Measurements from ENCODE around the gene HNF4A.
A peak's percentile ranks its signal among the peaks of the same experiment; 100 is the strongest.

The HNF4A gene

DNA sequence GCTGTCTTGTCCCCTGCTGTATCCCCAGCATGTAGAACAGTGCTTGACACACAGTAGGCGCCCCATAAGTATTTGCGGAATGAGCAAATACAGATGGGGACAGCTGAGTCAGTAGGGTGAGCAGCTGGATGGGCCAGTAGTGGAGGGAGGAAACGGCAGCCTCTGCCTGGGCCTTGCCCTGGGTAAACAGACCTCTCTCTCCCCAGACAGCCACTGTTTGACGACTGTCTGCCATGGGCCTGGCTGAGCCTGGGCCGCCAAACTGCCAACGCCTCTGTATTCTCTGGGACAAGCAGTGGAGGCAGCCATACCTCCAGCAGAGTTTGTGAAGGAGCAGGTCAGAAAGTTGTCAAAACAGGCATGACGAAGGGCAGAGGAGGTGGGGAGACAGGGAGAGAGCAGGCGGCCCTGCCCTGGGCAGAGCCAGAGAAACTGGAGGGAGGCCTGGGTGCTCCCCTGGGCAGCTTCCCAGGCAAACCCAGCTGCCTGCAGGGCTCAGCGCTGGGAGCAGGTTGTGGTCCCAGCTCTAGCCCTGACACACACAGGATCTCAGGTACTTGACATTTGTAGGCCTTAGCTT lies 15.2 kb downstream of the HNF4A start:
- H3K27ac ChIP-seq, result no peak overlapping the region
- H3K27me3 ChIP-seq (ENCODE audit: insufficient read depth, low read depth, severe bottlenecking), result no peaks in the 10 kb centered on the region
- TF ChIP-seq, protein P1, sequence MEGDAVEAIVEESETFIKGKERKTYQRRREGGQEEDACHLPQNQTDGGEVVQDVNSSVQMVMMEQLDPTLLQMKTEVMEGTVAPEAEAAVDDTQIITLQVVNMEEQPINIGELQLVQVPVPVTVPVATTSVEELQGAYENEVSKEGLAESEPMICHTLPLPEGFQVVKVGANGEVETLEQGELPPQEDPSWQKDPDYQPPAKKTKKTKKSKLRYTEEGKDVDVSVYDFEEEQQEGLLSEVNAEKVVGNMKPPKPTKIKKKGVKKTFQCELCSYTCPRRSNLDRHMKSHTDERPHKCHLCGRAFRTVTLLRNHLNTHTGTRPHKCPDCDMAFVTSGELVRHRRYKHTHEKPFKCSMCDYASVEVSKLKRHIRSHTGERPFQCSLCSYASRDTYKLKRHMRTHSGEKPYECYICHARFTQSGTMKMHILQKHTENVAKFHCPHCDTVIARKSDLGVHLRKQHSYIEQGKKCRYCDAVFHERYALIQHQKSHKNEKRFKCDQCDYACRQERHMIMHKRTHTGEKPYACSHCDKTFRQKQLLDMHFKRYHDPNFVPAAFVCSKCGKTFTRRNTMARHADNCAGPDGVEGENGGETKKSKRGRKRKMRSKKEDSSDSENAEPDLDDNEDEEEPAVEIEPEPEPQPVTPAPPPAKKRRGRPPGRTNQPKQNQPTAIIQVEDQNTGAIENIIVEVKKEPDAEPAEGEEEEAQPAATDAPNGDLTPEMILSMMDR (IDR thresholded peaks at IDR 0.05; ENCODE audit: low read depth, low read length), result no peak
- H3K4me3 ChIP-seq (ENCODE audit: low read depth, low read length), result no peak overlapping the region
- no peaks in the 10 kb centered on the region for H3K9me3 ChIP-seq (ENCODE audit: severe bottlenecking)
- no peaks in the 10 kb centered on the region for H3K36me3 ChIP-seq
- DNase-seq, result no peak

DNA sequence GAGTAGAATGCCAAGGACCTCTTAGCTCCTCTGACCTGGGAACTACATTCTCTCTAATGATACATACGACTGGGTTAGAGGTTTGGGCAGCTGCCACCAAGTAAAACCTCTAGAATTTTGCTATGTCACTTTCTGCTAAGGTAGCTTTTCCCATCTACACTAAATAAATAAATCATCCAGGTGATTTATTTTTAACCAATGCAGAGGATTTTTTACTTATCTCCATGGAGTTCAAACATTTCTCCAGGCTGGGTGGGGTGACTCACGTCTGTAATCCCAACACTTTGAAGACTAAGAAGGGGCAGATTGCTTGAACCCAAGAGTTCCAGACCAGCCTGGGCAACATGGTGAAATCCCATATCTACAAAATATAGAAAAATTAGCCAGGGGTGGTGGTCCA lies 27.1 kb downstream of the HNF4A start:
- no peak for DNase-seq
- H3K4me3 ChIP-seq (ENCODE audit: low read depth, low read length), result no peak overlapping the region
- no peak overlapping the region for H3K27ac ChIP-seq
- no peaks in the 10 kb centered on the region for H3K27me3 ChIP-seq (ENCODE audit: insufficient read depth, low read depth, severe bottlenecking)
- H3K36me3 ChIP-seq, result no peaks in the 10 kb centered on the region
- no peaks in the 10 kb centered on the region for H3K9me3 ChIP-seq (ENCODE audit: severe bottlenecking)
- TF ChIP-seq, protein P1 (IDR thresholded peaks at IDR 0.05; ENCODE audit: low read depth, low read length), result no peak

DNA sequence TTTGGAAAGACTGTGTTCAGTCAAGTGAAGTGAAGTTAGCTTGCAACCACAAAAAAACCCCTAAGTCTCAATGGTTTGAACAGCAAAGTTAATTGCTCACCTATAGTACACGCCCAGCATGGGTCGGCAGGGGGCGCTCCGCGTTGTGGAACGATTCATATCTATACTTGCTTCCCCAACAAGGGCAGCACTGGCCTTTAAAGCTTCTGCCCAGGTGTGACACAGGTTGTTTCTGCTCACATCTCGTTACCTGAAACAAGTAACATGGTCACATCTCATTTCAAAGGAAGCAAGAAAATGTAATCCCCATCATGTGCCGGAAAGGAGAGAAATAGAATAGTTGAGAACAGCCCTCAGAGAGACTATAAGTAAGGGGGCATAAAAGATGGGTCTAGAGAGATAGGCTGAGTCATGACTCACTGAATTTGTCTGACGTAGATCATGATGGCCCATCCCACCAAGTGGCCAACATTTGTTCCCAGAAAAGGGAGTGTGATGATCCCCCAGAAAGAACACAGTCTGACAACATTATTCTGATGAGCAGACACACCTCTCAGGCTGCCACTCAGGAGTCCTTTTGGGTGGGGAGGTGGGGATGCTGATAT lies 29.0 kb downstream of the HNF4A start:
- Histone ChIP-seq H3K27ac (no peak overlapping the region), H3K4me3 (ENCODE audit: low read depth, low read length) (no peak overlapping the region), H3K9me3 (ENCODE audit: severe bottlenecking) (no peaks in the 10 kb centered on the region), H3K27me3 (ENCODE audit: insufficient read depth, low read depth, severe bottlenecking) (no peaks in the 10 kb centered on the region), H3K36me3 (no peaks in the 10 kb centered on the region)
- DNase-seq, result peak; percentile 82
- TF ChIP-seq, protein P1 (IDR thresholded peaks at IDR 0.05; ENCODE audit: low read depth, low read length), result peak; percentile 82

DNA sequence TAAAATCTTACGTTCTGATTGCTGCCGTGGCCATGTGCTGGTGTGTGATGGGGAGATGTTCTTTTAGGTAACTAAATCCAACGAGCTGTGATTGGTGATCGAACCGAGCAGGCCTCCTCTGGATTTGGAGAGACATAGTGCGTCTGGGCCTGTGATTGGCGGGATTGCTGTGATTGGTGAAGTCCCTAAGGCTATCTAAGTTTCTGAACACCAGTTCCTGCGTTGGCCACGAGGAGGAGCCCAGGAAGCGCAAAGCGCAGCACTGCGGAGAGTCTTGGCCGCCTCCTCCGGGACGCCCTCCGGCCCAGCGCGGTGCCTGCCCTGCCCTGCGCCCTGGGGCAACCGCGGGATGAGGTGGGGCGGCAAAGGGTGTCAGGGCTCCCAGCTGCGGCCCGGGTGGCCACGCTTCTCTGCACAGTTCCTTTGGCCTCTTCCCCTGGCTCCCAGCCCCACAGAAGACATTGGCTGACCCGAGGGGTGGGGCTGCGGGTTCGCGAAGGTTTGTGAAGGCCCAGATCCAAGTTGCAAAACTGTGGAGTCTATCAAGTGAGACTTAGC lies 33.0 kb downstream of the HNF4A start:
- H3K36me3 ChIP-seq, result no peaks in the 10 kb centered on the region
- no peak overlapping the region for H3K27ac ChIP-seq
- TF ChIP-seq, protein P1 (IDR thresholded peaks at IDR 0.05; ENCODE audit: low read depth, low read length), result peak; percentile 94
- H3K27me3 ChIP-seq (ENCODE audit: insufficient read depth, low read depth, severe bottlenecking), result no peaks in the 10 kb centered on the region
- no peaks in the 10 kb centered on the region for H3K9me3 ChIP-seq (ENCODE audit: severe bottlenecking)
- peak; percentile 81 for DNase-seq
- no peak overlapping the region for H3K4me3 ChIP-seq (ENCODE audit: low read depth, low read length)

DNA sequence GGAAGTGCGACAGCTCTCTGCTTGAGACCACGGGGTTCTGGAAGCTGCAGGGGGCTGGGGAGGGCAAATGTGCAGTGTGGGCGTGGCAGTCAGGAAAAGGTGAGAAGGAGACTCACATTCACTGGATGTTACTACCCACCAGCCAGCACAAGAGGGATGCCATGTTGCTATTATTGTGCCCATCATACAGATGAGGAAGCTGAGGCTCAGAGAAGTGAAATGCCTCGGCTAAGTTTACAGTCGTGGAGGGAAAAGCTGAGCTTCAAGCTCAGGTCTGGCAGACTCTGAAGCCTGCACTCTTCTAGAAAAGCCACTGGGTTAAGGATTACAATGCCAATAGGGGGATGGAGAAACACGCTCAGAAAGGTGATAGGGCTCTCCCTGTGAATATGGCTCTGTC lies 34.4 kb downstream of the HNF4A start:
- TF ChIP-seq, protein P1 (IDR thresholded peaks at IDR 0.05; ENCODE audit: low read depth, low read length), result no peak
- H3K27ac ChIP-seq, result no peak overlapping the region
- H3K36me3 ChIP-seq, result no peaks in the 10 kb centered on the region
- DNase-seq, result no peak
- H3K4me3 ChIP-seq (ENCODE audit: low read depth, low read length), result no peak overlapping the region
- no peaks in the 10 kb centered on the region for H3K27me3 ChIP-seq (ENCODE audit: insufficient read depth, low read depth, severe bottlenecking)
- H3K9me3 ChIP-seq (ENCODE audit: severe bottlenecking), result no peaks in the 10 kb centered on the region

All from WERI-Rb-1 (cell line).